WTC11 (cell line): Measurements from ENCODE around the gene HHIPL1.

Experiments
- CTCF ChIP-seq: fragments of 200-600 bp; IDR thresholded peaks from 2 replicates; pipeline ENCODE4 v1.8.0; 2022; ENCODE audit warnings: antibody characterized with exemption
- E2F5 ChIP-seq: sonication (generic); formaldehyde crosslinking; IDR thresholded peaks from 2 replicates; pipeline ENCODE4 v1.8.1; 2022; ENCODE audit warnings: mild to moderate bottlenecking, moderate library complexity, missing genetic modification reagents
- FOXJ3 ChIP-seq: sonication (generic); formaldehyde crosslinking; IDR thresholded peaks from 2 replicates; pipeline ENCODE4 v1.9.0; 2021; ENCODE audit warnings: missing genetic modification reagents, mild to moderate bottlenecking, borderline replicate concordance
- NR1H2 ChIP-seq: sonication (generic); formaldehyde crosslinking; IDR thresholded peaks from 2 replicates; pipeline ENCODE4 v1.9.0; 2021; ENCODE audit warnings: mild to moderate bottlenecking, moderate library complexity, missing genetic modification reagents
- TEAD4 ChIP-seq: sonication (generic); formaldehyde crosslinking; IDR thresholded peaks from 2 replicates; pipeline ENCODE4 v1.8.0; 2022; ENCODE audit warnings: mild to moderate bottlenecking, missing genetic modification reagents
- USF1 ChIP-seq: sonication (generic); formaldehyde crosslinking; IDR thresholded peaks from 2 replicates; pipeline ENCODE4 v1.8.0; 2022; ENCODE audit warnings: mild to moderate bottlenecking, missing genetic modification reagents
- ZBTB21 ChIP-seq: sonication (generic); formaldehyde crosslinking; IDR thresholded peaks from 2 replicates; pipeline ENCODE4 v1.8.1; 2023; ENCODE audit warnings: mild to moderate bottlenecking, missing genetic modification reagents, borderline replicate concordance
- ZNF423 ChIP-seq: fragments of 250-450 bp; sonication (Bioruptor Pico); IDR thresholded peaks from 2 replicates; pipeline ENCODE4 v2.1.2; 2022; ENCODE audit warnings: mild to moderate bottlenecking, moderate library complexity

- TF ChIP-seq E2F5 (CRISPR knock-in tag): no peak
- TF ChIP-seq CTCF: no peak
- no peak for TF ChIP-seq USF1 (CRISPR knock-in tag)
- TF ChIP-seq NR1H2 (CRISPR knock-in tag): no peak
- TF ChIP-seq FOXJ3 (CRISPR knock-in tag): no peak
- no peak for TF ChIP-seq ZBTB21 (CRISPR knock-in tag)
- TF ChIP-seq ZNF423 (CRISPR knock-in tag): no peak
- no peak for TF ChIP-seq TEAD4 (CRISPR knock-in tag)
Observed at GRCh38 chr14:99728981-99729451, 84.1 kb downstream of the HHIPL1 start.
